Activated T-cell treated with anti-CD3 and anti-CD28 coated beads, Interleukin-2, amount 50 U/mL, for 72 hours (primary cell): Measurements from ENCODE around the gene TRIM66. TPM values are rescaled to one million over a fixed set of nuclear protein-coding genes. Genes with fewer than 3 reads are reported as not detected.

Experiments
- ATAC-seq, 2 donors: fragments of 150-1000 bp; cut with Tn5 transposase; replicated peaks in 1 of 2; 2 replicates each; pipeline ENCODE4 v1.10.0; 2021; ENCODE audit warnings: moderate library complexity in 2 of 2, mild to moderate bottlenecking in 1 of 2
- DNase-seq, 2 donors: peaks; one replicate each; pipeline ENCODE4 v3.0.0; 2021 to 2022; ENCODE audit warnings: mixed read lengths in 1 of 2
- H3K27ac Mint-ChIP-seq: one replicate; pipeline ENCODE4 v1.8.0; 2022; ENCODE audit warnings: mild to moderate bottlenecking, moderate library complexity, mixed read lengths
- H3K27me3 Mint-ChIP-seq: one replicate; pipeline ENCODE4 v1.8.0; 2022; ENCODE audit warnings: low read depth, mixed read lengths
- H3K36me3 Mint-ChIP-seq, 2 donors: one replicate each; pipeline ENCODE4 v1.8.0; 2022; ENCODE audit warnings: mixed read lengths in 2 of 2, mild to moderate bottlenecking in 1 of 2; ENCODE audit not compliant: insufficient read depth in 2 of 2
- H3K4me1 Mint-ChIP-seq: one replicate; pipeline ENCODE4 v1.8.0; 2022; ENCODE audit warnings: low read depth, mixed read lengths
- H3K4me3 Mint-ChIP-seq, 2 donors: one replicate each; pipeline ENCODE4 v1.8.0; 2022; ENCODE audit warnings: mild to moderate bottlenecking in 2 of 2, mixed read lengths in 2 of 2, moderate library complexity in 2 of 2
- H3K9me3 Mint-ChIP-seq, 2 donors: one replicate each; pipeline ENCODE4 v1.8.0; 2022; ENCODE audit warnings: mixed read lengths in 2 of 2
- total RNA-seq, 2 donors: library from RNA; stranded (reverse); gene quantifications; one replicate each; pipeline ENCODE4 v1.2.3, GENCODE V29; 2022

The TRIM66 gene
- total RNA-seq, 2 donors from 2014 or later = 26.4 to 30.2 TPM

DNA sequence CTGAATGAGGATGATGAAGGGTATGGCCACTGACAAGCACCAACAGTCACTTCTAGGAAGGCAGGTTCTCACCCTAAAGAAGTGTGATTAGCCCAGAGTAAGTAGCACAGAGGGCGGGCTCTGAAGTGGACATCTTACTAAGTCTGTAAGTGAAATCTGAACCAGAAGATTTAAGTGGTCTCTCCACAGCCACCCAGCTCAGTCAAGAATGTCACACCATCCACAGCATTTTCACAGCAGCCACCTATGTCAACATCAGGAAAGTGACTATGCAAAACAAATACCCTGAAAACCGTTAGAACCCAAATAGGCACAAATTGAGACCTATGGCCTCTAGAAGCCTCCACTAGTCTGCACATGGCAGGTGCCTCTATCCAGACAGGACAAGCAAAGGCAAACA, 65.4 kb downstream of the TRIM66 start:
- H3K36me3 Mint-ChIP-seq = no peaks in the 10 kb centered on the region
- no peaks in the 10 kb centered on the region for H3K27me3 Mint-ChIP-seq
- DNase-seq = no peak
- H3K4me1 Mint-ChIP-seq = no peaks in the 10 kb centered on the region
- ATAC-seq = no peak
- no peaks in the 10 kb centered on the region for H3K9me3 Mint-ChIP-seq
- H3K4me3 Mint-ChIP-seq = no peak overlapping the region
- H3K27ac Mint-ChIP-seq = no peak overlapping the region

DNA sequence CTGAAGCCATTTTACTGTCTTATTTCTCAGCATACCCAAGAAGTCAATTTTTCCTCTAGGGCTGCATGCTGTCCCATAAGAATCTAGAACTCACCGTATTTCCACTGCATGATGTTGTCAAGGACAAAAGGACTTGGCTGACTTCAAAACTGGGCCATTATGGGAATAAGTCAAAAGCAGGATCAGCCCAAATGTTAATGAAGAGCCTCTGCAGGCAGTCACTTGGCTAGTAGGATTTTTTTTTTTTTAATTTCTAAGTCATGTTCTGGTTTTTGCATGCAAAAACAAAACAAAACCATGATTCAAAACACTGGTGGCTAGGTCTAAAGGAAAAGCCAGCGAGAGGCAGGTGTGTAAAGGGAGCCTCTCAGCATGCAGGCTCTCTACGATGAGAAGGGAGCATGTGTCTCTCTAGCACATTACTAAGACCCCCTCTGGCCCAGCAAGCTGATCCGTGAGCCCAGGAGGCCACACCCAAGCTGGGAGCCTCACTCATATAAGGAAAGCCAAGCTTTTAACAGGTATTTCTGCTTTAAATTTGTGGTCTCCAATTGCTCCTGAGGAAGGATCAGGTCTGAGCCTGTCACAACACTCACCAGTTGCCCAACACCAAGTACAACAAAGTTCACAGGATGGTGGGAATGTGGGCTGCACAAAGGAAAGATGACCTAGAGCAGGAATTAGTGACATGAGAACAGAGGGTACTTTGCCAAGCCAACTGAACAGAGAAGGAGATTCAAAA, 67.0 kb downstream of the TRIM66 start:
- Mint-ChIP-seq H3K4me1 (no peaks in the 10 kb centered on the region), H3K9me3 (no peaks in the 10 kb centered on the region), H3K27me3 (no peaks in the 10 kb centered on the region), H3K27ac (no peak overlapping the region), H3K36me3 (no peaks in the 10 kb centered on the region), H3K4me3 (no peak overlapping the region)
- no peak for DNase-seq
- ATAC-seq = no peak

DNA sequence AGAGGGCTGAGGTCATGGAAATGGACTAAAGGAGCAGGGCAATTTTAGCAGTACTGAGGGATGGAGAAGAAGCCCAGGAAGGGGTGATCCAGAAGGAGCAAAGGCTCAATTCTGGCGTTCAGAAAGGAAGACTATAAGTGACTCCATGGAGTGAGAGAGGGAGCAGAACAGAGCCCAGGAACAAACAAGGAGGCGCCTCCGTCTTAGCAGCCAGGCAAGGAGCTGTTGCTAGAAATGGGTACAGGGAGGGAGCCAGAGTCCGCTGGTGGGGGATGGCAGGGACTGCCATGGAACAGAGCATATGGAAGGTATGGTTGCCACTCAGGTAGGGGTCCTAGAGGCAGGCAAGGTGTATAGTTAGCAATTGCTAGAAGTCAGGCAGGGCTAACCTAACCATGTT, 68.0 kb downstream of the TRIM66 start:
- DNase-seq (no peak), ATAC-seq (no peak)
- Mint-ChIP-seq H3K9me3 (no peaks in the 10 kb centered on the region), H3K4me3 (no peak overlapping the region), H3K36me3 (no peaks in the 10 kb centered on the region), H3K27ac (no peak overlapping the region), H3K27me3 (no peaks in the 10 kb centered on the region), H3K4me1 (no peaks in the 10 kb centered on the region)

DNA sequence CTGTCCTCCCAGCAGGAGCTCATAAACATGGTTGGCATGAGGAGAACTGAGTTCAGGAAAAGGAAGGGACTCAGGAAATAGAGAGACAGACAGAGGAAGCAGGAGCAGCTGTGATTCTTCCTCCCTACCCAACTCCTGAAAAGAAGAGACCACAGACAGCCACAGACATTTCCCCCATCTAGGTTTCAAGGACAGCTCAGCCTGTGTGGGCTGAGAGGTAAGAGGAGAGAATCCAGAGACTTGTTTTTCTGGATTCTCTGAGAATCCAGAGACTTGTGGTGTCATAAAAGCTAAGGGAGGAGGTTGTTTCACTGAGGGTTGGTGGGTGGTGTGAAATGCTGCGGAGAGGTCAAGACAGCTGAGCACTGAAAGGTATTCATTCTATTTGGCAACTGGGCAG, 69.4 kb downstream of the TRIM66 start:
- ATAC-seq (no peak), DNase-seq (no peak)
- H3K27ac Mint-ChIP-seq = no peak overlapping the region
- no peak overlapping the region for H3K4me3 Mint-ChIP-seq
- H3K27me3 Mint-ChIP-seq = no peaks in the 10 kb centered on the region
- no peaks in the 10 kb centered on the region for H3K9me3 Mint-ChIP-seq
- H3K36me3 Mint-ChIP-seq = no peaks in the 10 kb centered on the region
- no peaks in the 10 kb centered on the region for H3K4me1 Mint-ChIP-seq

DNA sequence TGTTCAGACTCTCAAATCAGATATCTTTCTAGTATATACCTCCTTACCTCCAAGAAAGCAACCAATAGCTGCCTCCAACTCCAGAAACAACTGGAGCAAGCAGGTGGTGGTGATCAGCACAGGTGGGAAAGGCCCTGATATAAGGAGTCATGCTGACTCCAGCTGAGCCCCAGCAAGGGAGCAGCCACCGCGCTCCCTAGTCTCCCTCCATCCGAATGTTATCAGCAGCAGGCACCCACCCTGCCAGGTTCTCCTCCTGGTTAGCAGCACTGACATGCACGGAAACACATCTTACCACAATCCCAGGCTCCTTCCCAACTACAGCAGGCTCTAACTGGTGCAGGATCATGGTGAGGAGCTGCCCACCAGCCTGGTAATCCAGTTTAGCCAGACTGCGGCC, 69.9 kb downstream of the TRIM66 start:
- H3K4me1 Mint-ChIP-seq = no peaks in the 10 kb centered on the region
- no peak for DNase-seq
- ATAC-seq = no peak
- no peaks in the 10 kb centered on the region for H3K27me3 Mint-ChIP-seq
- no peak overlapping the region for H3K27ac Mint-ChIP-seq
- H3K36me3 Mint-ChIP-seq = no peaks in the 10 kb centered on the region
- H3K4me3 Mint-ChIP-seq = no peak overlapping the region
- no peaks in the 10 kb centered on the region for H3K9me3 Mint-ChIP-seq

DNA sequence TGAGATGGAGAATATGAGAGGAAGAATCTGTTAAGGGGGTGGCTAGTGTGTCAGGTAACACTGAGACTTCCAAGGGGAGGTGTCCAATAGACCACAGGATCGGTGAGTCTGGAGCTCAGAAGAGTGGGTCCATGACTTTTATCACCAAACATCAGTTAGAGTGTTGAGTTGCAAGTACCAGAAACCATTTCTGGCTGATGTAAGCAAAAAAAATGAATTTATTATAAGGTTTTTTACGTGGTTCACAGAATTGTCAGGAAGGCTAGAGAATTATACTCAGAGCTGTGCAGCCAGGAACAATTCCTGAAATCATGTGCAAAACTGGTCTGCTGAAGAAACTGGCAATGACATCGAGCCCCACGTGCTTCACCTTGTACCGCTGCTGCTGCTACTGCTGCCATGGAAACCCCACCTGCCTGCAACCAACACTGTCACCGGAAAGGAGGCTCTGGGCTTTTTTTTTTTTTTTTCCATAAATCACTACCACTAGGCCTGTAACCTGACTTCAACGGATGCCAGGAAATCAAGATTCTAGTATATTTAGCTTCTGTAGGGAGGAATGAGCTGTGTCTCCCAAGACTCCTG, 71.8 kb downstream of the TRIM66 start:
- no peak overlapping the region for H3K4me3 Mint-ChIP-seq
- DNase-seq (peak in 1 of 2 donors; percentile 6), ATAC-seq (peak; percentile 36 to 58)
- peaks cover 10% of the 10 kb centered on the region for H3K27me3 Mint-ChIP-seq
- H3K27ac Mint-ChIP-seq = no peak overlapping the region
- no peaks in the 10 kb centered on the region for H3K4me1 Mint-ChIP-seq
- no peaks in the 10 kb centered on the region for H3K36me3 Mint-ChIP-seq
- H3K9me3 Mint-ChIP-seq = no peaks in the 10 kb centered on the region

DNA sequence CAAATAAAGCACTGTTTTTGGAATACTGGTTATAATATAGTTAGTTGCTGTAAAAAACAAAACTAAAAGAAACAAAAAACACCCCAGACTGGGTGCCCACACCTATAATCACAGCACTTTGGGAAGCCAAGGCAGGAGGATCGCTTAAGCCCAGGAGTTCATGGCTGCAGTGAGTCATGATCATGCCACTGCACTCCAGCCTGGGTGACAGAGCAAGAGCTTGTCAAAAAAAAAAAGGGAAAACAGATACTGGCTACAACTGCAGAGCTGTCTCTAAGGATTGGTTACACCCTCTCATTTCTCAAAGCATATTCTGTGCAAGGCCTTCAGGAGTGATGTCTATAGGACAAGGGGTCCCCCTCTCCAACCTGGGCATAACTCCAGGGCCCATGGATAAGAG, 73.8 kb downstream of the TRIM66 start:
- H3K9me3 Mint-ChIP-seq = no peaks in the 10 kb centered on the region

DNA sequence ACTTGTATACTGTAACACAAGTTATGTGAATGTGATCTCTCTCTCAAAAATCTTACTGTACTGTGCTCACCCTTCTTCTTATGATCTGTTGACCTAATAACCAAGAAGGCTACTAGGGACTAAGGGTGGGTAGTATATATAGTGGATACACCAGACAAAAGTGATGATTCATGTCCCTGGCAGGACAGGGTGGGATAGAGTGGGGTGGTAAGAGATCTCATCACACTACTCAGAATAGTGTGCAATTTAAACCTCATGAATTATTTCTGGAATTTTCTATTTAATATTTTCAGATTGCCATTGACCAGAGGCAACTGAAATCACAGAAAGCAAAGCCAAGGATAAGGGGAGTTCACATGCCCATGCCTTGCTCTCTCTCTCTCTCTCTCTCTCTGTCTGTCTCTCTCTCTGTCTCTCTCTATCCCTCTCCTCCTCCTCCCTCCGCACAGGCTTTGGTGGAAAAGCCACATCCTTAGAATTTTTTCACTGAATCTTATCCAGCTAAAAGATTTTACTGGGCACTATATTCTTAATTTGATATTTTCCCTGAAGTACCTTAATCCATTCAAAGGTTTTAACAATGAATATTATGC, 76.4 kb downstream of the TRIM66 start:
- Mint-ChIP-seq H3K36me3 (no peaks in the 10 kb centered on the region), H3K4me1 (no peaks in the 10 kb centered on the region), H3K27me3 (peaks cover 28% of the 10 kb centered on the region), H3K27ac (no peak overlapping the region), H3K4me3 (no peak overlapping the region), H3K9me3 (no peaks in the 10 kb centered on the region)
- DNase-seq = no peak
- ATAC-seq = no peak

More for the DNA sequence above, 73.8 kb downstream of the TRIM66 start:
- no peak for ATAC-seq
- peaks cover 23% of the 10 kb centered on the region for H3K27me3 Mint-ChIP-seq
- H3K4me3 Mint-ChIP-seq = no peak overlapping the region
- no peaks in the 10 kb centered on the region for H3K36me3 Mint-ChIP-seq
- no peaks in the 10 kb centered on the region for H3K4me1 Mint-ChIP-seq
- DNase-seq = no peak
- H3K27ac Mint-ChIP-seq = no peak overlapping the region

DNA sequence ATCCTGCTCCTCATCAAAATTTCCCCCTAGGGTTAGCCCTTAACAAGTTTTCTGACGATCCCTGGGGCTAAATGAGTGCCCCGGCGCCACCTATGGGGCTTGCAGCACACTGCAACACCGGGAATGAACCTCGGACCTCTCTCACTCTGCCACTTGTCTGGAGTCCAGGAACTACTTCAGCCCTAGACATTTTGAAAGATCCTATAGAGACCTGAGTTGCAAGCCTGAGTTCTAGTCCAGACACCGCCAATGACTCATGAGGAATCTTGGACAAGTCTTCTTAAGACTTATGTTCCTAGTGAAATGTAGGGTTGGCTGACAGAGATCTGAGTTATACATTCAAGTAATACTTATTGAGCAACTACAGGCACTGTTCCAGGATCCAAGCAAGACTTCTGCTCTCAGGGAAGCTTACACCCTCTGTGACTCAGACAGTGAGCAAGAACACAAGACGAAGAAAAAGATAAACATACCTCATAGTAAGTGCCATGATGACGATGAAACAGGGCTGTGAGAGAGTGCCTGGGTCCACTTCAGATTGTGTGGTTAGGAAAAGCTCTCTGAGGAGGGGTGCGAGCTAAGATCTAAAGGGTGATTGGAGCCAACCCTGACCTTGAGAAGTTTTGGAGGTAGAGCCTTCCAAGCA, 78.3 kb downstream of the TRIM66 start:
- H3K27me3 Mint-ChIP-seq = peaks cover 28% of the 10 kb centered on the region
- peak; percentile 50 to 54 for DNase-seq
- H3K9me3 Mint-ChIP-seq = no peaks in the 10 kb centered on the region

DNA sequence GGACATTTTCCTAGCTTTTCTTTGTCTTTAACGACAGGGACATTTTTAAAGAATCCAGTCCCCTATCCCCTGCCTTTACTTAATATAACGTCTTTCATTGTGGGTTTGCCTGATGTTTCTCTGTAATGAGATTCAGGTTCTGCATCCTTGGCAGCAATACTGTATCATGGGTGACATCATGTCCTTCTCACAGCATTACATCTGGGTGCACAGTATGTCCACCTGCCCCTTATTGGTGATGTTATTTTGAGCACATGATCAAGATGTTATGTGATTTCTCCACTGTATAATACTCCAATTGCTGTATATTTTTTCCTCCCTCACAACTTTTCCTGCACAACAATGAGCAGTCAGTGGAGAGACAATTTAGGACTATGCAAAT, 78.8 kb downstream of the TRIM66 start:
- Mint-ChIP-seq H3K36me3 (no peaks in the 10 kb centered on the region), H3K4me3 (no peak overlapping the region), H3K4me1 (no peaks in the 10 kb centered on the region), H3K27me3 (peaks cover 30% of the 10 kb centered on the region), H3K27ac (no peak overlapping the region), H3K9me3 (no peaks in the 10 kb centered on the region)
- ATAC-seq (no peak), DNase-seq (no peak)

More for the DNA sequence above, 78.3 kb downstream of the TRIM66 start:
- Mint-ChIP-seq H3K36me3 (no peaks in the 10 kb centered on the region), H3K4me3 (no peak overlapping the region), H3K4me1 (no peaks in the 10 kb centered on the region), H3K27ac (no peak overlapping the region)
- peak; percentile 64 for ATAC-seq

DNA sequence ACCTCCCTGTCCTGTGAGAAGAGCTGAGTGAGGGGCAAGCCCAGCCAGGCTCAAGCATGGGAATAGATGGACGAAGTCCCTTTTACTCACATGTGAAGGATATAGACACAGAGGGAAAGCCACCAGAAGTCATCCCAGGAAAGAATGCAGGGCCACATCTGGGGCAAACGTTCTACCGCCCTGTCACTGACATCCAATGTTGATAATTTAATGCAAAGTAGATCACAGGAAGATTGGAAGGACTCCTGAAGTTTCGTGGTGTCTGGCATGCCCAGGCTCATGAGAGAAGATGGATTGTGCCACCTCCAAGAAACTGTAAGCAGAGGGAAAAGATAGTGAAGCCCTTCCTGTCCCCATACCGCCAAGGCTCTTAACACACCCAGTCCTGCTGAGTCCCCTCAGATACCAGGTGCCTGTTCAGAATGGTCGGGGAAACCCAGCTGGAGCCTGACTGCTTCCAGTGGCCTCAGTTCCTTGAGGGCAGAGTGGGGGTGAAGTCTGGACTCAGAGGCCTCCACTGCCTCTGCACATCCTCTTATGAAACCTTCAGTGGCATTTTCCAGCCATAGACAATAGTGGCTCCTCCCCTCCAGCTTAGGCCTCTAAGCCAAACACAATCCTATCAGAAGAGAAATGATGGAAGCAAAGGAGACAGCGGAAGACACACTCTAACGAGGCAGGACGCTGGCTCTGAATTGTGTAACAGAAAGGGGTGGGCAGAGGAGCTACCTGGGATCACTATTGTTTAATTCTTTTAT, 80.9 kb downstream of the TRIM66 start:
- Mint-ChIP-seq H3K27ac (no peak overlapping the region), H3K4me1 (no peaks in the 10 kb centered on the region)
- DNase-seq = no peak

DNA sequence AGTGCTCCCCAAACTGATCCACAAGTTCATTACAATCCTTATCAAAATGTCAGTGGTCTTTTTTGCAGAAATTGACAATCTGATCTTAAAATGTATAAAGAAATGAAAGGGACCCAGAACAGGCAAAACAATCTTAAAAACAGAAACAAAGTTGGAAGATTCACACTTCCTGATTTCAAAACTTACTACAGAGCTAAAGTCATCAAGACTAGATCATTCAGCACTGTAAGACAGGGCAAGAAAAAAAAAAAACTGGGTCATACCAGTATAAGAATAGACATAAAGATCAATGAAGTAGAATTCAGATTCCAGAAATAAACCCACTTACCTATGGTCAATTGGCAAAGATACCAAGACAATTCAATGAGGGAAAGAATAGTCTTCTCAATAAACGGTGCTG, 84.0 kb downstream of the TRIM66 start:
- Mint-ChIP-seq H3K36me3 (no peaks in the 10 kb centered on the region), H3K27ac (no peak overlapping the region), H3K27me3 (peaks cover 45% of the 10 kb centered on the region), H3K9me3 (no peaks in the 10 kb centered on the region), H3K4me3 (no peak overlapping the region), H3K4me1 (no peaks in the 10 kb centered on the region)
- no peak for DNase-seq
- no peak for ATAC-seq

More for the DNA sequence above, 80.9 kb downstream of the TRIM66 start:
- peaks cover 46% of the 10 kb centered on the region for H3K27me3 Mint-ChIP-seq
- H3K36me3 Mint-ChIP-seq = no peaks in the 10 kb centered on the region
- H3K4me3 Mint-ChIP-seq = no peak overlapping the region
- H3K9me3 Mint-ChIP-seq = no peaks in the 10 kb centered on the region
- no peak for ATAC-seq

DNA sequence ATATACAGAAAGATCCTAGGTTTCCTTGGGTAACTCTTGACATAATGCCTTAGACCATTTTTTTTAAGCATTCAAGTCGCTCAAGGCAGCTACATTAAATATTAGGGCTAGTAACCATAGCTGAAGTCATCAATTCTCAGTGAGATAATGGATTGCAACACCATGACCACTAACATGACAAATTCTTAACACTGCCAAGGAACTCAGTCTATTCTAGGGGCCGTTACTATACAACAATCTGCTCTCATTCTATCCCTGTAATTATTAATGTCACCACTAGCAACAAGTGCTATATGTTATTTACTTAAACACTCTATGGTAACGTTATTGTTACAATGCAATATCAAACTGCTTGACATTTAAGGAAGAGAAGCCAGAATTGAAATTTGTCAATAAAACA, 85.3 kb downstream of the TRIM66 start:
- peaks cover 52% of the 10 kb centered on the region for H3K27me3 Mint-ChIP-seq
- no peaks in the 10 kb centered on the region for H3K36me3 Mint-ChIP-seq
- H3K27ac Mint-ChIP-seq = no peak overlapping the region
- no peak for DNase-seq
- H3K9me3 Mint-ChIP-seq = no peaks in the 10 kb centered on the region
- ATAC-seq = no peak
- H3K4me3 Mint-ChIP-seq = no peak overlapping the region
- no peaks in the 10 kb centered on the region for H3K4me1 Mint-ChIP-seq
